ENCODE measurements around the gene MAGEA12. TPM values are rescaled to one million over a fixed set of nuclear protein-coding genes. Genes with fewer than 3 reads are reported as not detected.
"Not testable (repeated sequence)": the region's sequence is repeated elsewhere in the genome, so short reads cannot be mapped to it uniquely, and the experiment has no call there.

MAGEA12 gene
- total RNA-seq = not detected

- POLR2A ChIA-PET = no interaction called here
- Mint-ChIP-seq H3K4me3 (no peak within 1 kb of the TSS), H3K27me3 (peaks cover 6% of the 10 kb centered on the region), H3K9me3 (no peaks in the 10 kb centered on the region), H3K4me1 (no peaks in the 10 kb centered on the region), H3K27ac (no peak within 1 kb of the TSS), H3K36me3 (no peaks in the 10 kb centered on the region)
- DNase-seq (no peak), ATAC-seq (ENCODE audit: low read depth) (no peak)
Measured at GRCh38 chrX:152733261-152733975, at the start of gene MAGEA12, which contains the start of gene CSAG1. MAGEA12 (plus strand) TSS chrX:152733757; CDS start chrX:152736162, 2,405 bp downstream. CSAG1 (minus strand) TSS chrX:152733721; CDS start chrX:152732460, 1,261 bp downstream.

- H3K4me1 Mint-ChIP-seq; ATAC-seq (ENCODE audit: low read depth); H3K27me3 Mint-ChIP-seq; POLR2A ChIA-PET; H3K9me3 Mint-ChIP-seq; DNase-seq; H3K36me3 Mint-ChIP-seq; H3K27ac Mint-ChIP-seq; H3K4me3 Mint-ChIP-seq: not testable (repeated sequence)
Measured at GRCh38 chrX:152697952-152698931, 35.3 kb upstream of the MAGEA12 start, which contains the start of gene MAGEA3. MAGEA3 (plus strand) TSS chrX:152698794; CDS start chrX:152700833, 2,039 bp downstream.

GRCh38 chrX:152700390-152700789 is 33.2 kb upstream of the MAGEA12 start:
- H3K4me1 Mint-ChIP-seq; POLR2A ChIA-PET; H3K9me3 Mint-ChIP-seq; ATAC-seq (ENCODE audit: low read depth); H3K36me3 Mint-ChIP-seq; H3K27ac Mint-ChIP-seq; H3K27me3 Mint-ChIP-seq; DNase-seq; H3K4me3 Mint-ChIP-seq: not testable (repeated sequence)

GRCh38 chrX:152706500-152706899 is 27.1 kb upstream of the MAGEA12 start:
- H3K27me3 Mint-ChIP-seq; H3K36me3 Mint-ChIP-seq; H3K4me3 Mint-ChIP-seq; H3K27ac Mint-ChIP-seq; ATAC-seq (ENCODE audit: low read depth); POLR2A ChIA-PET; H3K9me3 Mint-ChIP-seq; DNase-seq; H3K4me1 Mint-ChIP-seq: not testable (repeated sequence)

GRCh38 chrX:152709173-152709572 is 24.4 kb upstream of the MAGEA12 start, which contains the start of gene CSAG2:
CSAG2 (minus strand) TSS chrX:152709273; CDS start chrX:152709112, 161 bp downstream.
- H3K27me3 Mint-ChIP-seq, POLR2A ChIA-PET: not testable (repeated sequence)

GRCh38 chrX:152713195-152713594 is 20.4 kb upstream of the MAGEA12 start:
- POLR2A ChIA-PET; H3K36me3 Mint-ChIP-seq; H3K4me1 Mint-ChIP-seq; ATAC-seq (ENCODE audit: low read depth); H3K27ac Mint-ChIP-seq; H3K4me3 Mint-ChIP-seq; H3K27me3 Mint-ChIP-seq; H3K9me3 Mint-ChIP-seq; DNase-seq: not testable (repeated sequence)

More at GRCh38 chrX:152709173-152709572, 24.4 kb upstream of the MAGEA12 start, which contains the start of gene CSAG2:
- not testable (repeated sequence) for H3K9me3 Mint-ChIP-seq; H3K36me3 Mint-ChIP-seq; ATAC-seq (ENCODE audit: low read depth); DNase-seq; H3K27ac Mint-ChIP-seq; H3K4me1 Mint-ChIP-seq; H3K4me3 Mint-ChIP-seq

GRCh38 chrX:152713815-152714787 is 19.5 kb upstream of the MAGEA12 start, which contains the start of gene MAGEA2B:
MAGEA2B (plus strand) TSS chrX:152714628; CDS start chrX:152717107, 2,479 bp downstream.
- H3K9me3 Mint-ChIP-seq; H3K27me3 Mint-ChIP-seq; DNase-seq; H3K4me3 Mint-ChIP-seq; ATAC-seq (ENCODE audit: low read depth); H3K4me1 Mint-ChIP-seq; POLR2A ChIA-PET; H3K27ac Mint-ChIP-seq; H3K36me3 Mint-ChIP-seq: not testable (repeated sequence)

- H3K9me3 Mint-ChIP-seq = no peaks in the 10 kb centered on the region
- no peak for DNase-seq
- no peaks in the 10 kb centered on the region for H3K36me3 Mint-ChIP-seq
- H3K27ac Mint-ChIP-seq = no peak overlapping the region
- no peak for ATAC-seq (ENCODE audit: low read depth)
- POLR2A ChIA-PET = no interaction called here
- no peak overlapping the region for H3K4me3 Mint-ChIP-seq
- H3K27me3 Mint-ChIP-seq = no peaks in the 10 kb centered on the region
- H3K4me1 Mint-ChIP-seq = no peaks in the 10 kb centered on the region
Measured at GRCh38 chrX:152725409-152725808, 8.1 kb upstream of the MAGEA12 start.

- not testable (repeated sequence) for H3K27ac Mint-ChIP-seq, DNase-seq
Measured at GRCh38 chrX:152734143-152734858, 744 bp downstream of the MAGEA12 start.

GRCh38 chrX:152735101-152735500 is 1.5 kb downstream of the MAGEA12 start:
- Mint-ChIP-seq H3K27ac (no peak overlapping the region), H3K27me3 (peaks cover 6% of the 10 kb centered on the region), H3K36me3 (no peaks in the 10 kb centered on the region), H3K9me3 (no peaks in the 10 kb centered on the region), H3K4me1 (no peaks in the 10 kb centered on the region), H3K4me3 (no peak overlapping the region)
- ATAC-seq (ENCODE audit: low read depth) (no peak), DNase-seq (no peak)
- POLR2A ChIA-PET = no interaction called here

More at GRCh38 chrX:152734143-152734858, 744 bp downstream of the MAGEA12 start:
- H3K36me3 Mint-ChIP-seq; H3K4me3 Mint-ChIP-seq; POLR2A ChIA-PET; H3K9me3 Mint-ChIP-seq; H3K4me1 Mint-ChIP-seq; H3K27me3 Mint-ChIP-seq; ATAC-seq (ENCODE audit: low read depth): not testable (repeated sequence)

- H3K27ac Mint-ChIP-seq = no peak overlapping the region
- no peaks in the 10 kb centered on the region for H3K4me1 Mint-ChIP-seq
- no peak for DNase-seq
- no peak for ATAC-seq (ENCODE audit: low read depth)
- no peaks in the 10 kb centered on the region for H3K9me3 Mint-ChIP-seq
- no peak overlapping the region for H3K4me3 Mint-ChIP-seq
- H3K36me3 Mint-ChIP-seq = no peaks in the 10 kb centered on the region
- POLR2A ChIA-PET = no interaction called here
- peaks cover 6% of the 10 kb centered on the region for H3K27me3 Mint-ChIP-seq
Measured at GRCh38 chrX:152735860-152736511, 2.4 kb downstream of the MAGEA12 start.

- POLR2A ChIA-PET; H3K27ac Mint-ChIP-seq; H3K9me3 Mint-ChIP-seq; H3K36me3 Mint-ChIP-seq; ATAC-seq (ENCODE audit: low read depth); H3K4me1 Mint-ChIP-seq; H3K4me3 Mint-ChIP-seq; H3K27me3 Mint-ChIP-seq; DNase-seq: not testable (repeated sequence)
Measured at GRCh38 chrX:152736528-152736927, 3.0 kb downstream of the MAGEA12 start.

Data from activated naive CD8-positive, alpha-beta T cell treated with anti-CD3 and anti-CD28 coated beads, Interleukin-2, amount 10 ng/mL, durations not matched to agents 7 days and 5 days (primary cell).